Suprapubic skin (tissue), 3 donors: ENCODE measurements around the gene SASH1.

ENCODE experiments used
- CTCF ChIP-seq, 2 donors: fragments of 200-600 bp in 1 of 2; fragments of 450-650 bp in 1 of 2; sonication (generic) in 1 of 2; IDR thresholded peaks; one replicate each; pipeline ENCODE4 v1.5.1; 2016 to 2019; ENCODE audit warnings: antibody characterized with exemption in 2 of 2, mild to moderate bottlenecking in 1 of 2, moderate library complexity in 1 of 2
- EP300 ChIP-seq: sonication (generic); formaldehyde crosslinking; IDR thresholded peaks from one replicate; pipeline ENCODE4 v1.6.1; 2017; ENCODE audit warnings: antibody characterized with exemption

GRCh38 chr6:148441454-148441911, 98.8 kb downstream of the SASH1 start:
- TF ChIP-seq CTCF (IDR thresholded peaks at IDR 0.05) (no peak), EP300 (no peak)
